Breast epithelium (tissue), 3 donors: ENCODE data around the gene APOE.

Source experiments
- CTCF ChIP-seq, 3 donors: fragments of 450-650 bp; IDR thresholded peaks; one replicate each; pipeline ENCODE4 v1.5.1; 2016 to 2017; ENCODE audit warnings: antibody characterized with exemption in 3 of 3, mild to moderate bottlenecking in 3 of 3, moderate library complexity in 3 of 3
- POLR2A ChIP-seq: fragments of 450-650 bp; IDR thresholded peaks from one replicate; pipeline ENCODE4 v1.6.1; 2016; ENCODE audit warnings: antibody characterized with exemption, mild to moderate bottlenecking, moderate library complexity
- POLR2AphosphoS5 ChIP-seq, 3 donors: sonication (generic); formaldehyde crosslinking; IDR thresholded peaks; one replicate each; pipeline ENCODE4 v1.6.1; 2017; ENCODE audit warnings: antibody characterized with exemption in 3 of 3

- no peak for TF ChIP-seq POLR2A
- no peak for TF ChIP-seq CTCF (IDR thresholded peaks at IDR 0.05)
- no peak for TF ChIP-seq POLR2AphosphoS5 (IDR thresholded peaks at IDR 0.05)
Measured at GRCh38 chr19:44876930-44877535, 28.6 kb upstream of the APOE start.
